SHP77 (cell line): ENCODE measurements around the gene BHLHE23.
A peak's percentile ranks its signal among the peaks of the same experiment; 100 is the strongest.

Experiments used
- DNase-seq, 2 experiments: peaks; one replicate each; lab custom pipeline; 2025; lab: John Stamatoyannopoulos, UW

Gene BHLHE23

DNA sequence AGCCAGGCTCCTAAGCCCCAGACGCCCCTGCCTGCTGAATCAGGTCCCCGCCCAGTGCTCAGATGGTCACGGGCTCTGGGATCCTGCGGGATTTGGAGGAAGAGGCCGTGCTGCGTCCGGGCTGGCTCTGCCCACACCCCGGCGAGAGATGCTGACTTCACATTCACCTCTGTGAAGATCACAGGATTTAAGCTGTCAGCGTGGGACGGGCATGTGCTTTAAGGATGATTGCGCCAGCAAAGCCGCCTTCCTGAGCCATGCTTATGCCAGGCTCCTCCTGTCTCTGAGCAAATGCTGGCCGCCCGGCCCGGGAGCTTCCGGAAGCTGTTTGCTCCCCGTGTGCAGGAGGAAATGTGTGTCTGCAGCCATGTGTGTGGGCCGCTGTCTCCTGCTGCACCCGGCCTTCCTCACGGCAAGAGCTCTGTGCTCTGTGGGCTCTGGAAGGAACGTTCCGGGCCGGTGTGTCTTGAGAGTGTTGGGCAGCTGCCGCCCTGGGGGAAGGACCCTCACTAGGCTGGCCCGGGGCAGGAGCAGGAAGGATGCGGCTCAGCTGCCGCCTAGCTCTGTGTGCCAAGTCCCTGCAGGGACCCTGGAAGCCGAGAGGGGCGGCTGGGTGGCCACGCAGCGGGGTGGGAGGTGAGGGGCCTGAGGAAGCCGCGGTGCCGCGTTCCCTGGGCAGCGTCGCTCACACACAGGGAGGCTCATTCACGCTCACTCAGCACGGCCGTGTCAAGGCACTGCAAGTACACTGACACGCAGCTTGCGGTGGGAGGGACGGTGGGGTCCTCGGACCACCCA is 19.0 kb upstream of the BHLHE23 start:
- DNase-seq: peak in 1 of 2 experiments; percentile 57

DNA sequence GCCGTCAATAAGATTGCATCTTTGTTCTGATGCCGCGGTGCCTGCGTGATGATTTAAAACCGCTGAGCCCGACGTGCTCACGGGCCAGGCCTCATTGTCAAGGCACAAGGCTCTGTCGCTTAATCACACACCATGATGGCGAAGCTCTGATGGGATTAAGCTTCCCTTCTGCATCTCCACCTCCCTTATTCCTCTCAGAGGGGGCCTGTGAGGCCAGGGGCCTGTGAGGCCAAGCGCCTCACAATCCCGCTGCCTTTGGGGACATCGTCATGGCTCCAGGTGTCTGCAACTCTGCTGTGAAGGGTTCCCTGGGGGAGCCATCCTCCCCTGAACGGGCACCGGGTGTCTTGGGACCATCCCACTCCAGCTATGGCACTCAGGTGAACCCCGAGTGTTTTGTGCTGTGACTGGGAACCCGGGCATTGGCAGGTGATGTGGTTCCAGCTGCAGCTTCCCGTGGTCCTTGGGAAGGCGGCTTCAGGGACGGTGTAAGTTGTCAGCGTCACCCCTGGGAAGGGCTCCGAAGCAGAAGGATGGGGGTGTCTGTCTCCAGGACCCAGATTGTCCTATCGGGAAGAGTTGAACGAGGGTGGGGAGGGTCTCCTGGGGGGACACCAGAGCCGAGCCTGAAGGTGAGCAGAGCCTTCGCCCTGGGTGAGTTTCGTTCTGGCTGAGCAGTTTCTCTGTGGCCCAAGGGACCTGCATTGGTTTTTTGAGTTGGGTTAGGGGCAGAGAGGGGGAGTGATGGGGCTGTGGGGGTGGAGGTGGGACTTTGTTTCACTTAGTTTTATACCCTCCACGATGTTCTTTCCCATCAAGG is 18.0 kb upstream of the BHLHE23 start:
- no peak for DNase-seq

DNA sequence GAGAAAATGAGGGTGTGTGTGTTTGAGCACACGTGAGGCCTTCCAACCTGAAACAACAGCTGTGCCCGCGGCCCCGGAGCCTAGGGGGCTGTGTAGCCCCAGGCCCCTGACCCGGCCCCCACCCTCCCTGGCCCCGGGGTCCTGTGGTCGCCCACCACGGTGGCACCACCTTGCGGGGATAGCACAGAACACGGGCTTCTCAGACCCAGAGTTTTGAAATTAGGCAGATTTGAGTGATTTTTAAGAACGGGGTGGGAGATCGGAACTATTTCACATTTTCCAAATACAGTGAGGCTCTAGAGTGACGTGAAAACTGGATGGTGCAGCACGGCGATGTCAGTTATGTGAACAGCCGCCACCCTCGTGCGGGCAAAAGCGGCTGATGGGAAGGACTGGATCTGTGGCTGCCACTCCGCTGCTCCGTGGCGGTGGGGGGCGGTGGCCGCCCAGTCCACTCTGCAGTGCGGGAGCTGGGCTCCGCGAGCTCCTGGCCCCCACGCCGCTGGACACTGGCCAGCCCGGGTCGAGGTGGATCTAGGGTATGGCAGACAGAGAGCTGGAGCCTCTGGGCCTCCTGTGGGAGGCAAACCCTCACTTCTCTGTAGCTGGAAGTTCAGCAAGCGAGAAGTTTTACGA is 17.3 kb upstream of the BHLHE23 start:
- no peak for DNase-seq

DNA sequence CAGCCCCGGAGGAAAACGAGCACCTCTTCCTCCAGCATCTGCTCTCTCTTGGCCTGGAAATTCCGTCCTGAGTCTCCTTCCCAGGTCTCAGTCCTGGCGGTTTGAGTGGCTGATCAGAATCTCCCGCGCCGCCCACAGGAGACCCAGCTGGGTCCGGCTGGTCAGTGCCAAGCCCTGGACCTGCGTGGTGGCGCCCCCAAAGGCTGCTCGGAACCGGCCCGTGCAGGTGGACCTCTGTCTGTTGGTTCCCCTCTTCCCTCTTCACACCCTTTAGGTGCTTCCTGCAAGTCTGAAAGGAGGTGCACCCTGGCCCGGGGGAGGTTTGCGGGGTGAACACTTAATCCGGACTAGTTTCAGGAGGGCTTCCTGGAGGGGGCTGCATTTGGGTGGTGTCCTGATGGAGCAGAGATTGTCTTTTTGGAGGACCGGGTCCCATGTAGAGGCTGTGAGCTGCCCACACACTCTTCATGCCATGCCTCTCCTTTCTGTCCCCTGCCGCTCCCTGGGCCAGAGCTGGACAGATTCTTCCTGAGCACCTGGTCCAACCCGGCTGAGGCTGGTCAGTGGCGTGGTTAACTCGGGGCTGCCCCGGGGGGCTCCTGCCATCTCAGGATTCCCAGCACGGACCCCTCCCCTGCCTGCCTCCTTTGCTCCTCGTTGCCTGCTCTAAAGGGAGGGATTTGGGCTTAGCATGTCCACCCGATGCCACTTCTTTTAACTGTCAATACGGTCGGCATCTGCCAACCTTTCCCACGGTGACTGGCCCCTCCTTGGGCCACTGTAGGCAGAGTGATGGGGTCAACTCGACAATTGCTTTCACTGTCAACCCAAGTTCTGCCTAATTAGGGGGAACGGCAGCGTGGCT is 16.5 kb upstream of the BHLHE23 start:
- DNase-seq: no peak

DNA sequence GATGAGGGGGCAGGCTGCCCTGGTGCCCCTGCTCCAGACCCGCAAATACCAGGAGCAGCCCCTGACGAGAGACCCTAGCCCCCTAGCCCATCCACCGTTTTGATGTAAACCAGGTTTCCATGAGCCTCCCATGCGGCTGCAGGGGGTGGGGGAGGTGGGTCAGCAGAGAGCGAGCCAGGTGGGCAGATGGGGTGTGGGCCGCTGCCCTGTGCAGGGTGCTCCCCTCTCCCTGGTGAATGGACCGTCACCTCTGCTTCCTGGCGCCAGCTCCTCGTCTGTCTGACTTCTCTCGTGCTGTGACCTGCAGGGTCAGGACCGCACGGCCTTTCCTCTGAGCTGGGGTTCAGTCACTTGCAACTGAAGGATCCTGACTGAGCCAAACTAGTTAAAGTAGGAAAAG is 15.7 kb upstream of the BHLHE23 start:
- DNase-seq: no peak

DNA sequence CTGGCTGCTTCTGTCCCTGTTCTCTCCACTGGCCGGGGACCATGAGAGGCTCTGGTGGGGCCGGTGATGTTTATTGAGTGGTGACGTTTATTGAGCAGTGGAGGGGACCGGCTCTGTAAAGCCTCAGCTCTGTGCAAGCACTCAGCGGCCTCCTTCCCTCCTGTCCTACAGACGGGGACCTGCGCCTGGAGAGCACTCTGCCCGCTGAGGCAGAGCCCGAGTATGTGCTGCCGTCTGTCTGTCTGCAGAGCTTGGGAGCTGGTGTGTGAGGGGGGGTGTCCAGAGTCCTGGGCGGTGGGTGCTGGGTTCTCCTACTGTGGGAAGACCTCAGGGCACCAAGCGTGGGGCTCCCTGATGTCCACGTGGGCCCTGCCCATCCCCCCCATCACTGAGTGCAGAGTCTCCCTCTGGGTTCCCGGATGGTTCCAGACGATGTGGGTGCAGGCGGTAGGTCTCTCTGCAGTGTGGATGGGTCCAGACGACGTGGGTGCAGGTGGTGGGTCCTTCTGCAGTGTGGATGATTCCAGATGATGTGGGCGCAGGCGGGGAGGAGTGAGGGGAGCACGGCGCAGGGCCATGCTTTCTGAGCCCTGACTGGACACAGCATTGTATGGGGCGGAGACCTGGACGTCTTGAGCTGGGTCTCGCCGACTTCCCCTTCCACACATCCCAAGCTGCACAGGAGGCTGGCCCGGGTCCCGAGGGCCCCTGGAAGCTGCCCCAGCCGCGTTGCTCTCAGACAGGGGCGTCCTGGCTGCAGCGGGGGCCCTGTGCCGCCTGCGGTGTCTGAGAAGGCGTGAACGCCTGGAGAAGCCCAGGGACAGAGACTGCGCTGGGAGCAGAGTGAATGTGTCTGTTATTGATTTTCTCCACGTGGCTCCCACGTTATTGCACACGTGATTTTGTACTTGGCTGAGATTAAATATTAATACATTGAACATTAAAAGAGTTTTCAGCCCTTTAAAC is 14.9 kb upstream of the BHLHE23 start:
- no peak for DNase-seq

DNA sequence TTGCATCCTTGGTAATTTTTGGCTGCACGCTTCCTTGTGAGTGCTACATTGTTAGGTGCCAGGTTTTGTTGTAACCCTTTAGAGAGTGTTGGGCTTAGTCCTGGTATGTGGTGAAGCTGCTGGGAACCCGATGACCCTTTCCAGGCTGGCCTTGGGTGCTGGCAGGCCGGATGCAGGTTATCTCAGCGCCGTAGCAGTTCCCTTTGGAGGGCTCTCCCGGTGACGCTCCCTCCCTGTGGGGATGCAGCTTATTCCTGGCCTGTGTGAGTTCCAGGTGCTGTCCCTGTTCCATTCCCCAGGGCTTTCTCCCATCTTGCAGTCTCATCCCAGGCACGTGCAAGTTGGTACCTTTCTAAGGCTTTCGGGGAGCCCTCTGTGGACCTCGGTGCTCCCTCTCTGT is 13.9 kb upstream of the BHLHE23 start:
- DNase-seq: no peak

DNA sequence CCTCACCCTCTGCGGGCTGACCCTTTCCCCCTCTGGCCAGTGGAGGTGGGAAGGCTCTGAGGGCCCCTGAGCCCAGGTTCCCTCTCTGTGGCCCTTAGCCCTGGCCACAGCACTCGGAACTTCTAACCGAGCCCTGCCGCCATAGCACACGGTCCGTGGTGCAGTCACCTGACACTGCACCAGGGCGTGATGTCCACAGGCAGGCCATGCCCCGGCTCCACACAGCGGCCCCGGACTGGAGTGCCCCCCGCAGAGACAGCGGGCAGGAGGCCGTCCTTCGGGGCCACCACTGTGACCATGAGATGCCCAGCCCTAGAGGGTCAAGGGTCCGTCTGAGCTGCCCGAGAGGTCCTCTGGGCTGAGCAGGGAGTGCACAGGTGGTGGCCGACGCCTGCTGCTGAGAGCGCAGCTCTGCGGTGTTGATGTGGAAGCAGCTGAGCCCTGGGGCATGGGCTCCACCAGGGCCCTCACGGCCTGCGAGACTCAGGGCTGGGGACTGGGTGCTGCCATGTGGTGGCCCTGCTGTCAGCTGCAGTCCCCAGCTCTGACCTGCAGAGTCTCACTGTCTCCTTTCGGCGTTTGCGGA is 11.2 kb upstream of the BHLHE23 start:
- no peak for DNase-seq

DNA sequence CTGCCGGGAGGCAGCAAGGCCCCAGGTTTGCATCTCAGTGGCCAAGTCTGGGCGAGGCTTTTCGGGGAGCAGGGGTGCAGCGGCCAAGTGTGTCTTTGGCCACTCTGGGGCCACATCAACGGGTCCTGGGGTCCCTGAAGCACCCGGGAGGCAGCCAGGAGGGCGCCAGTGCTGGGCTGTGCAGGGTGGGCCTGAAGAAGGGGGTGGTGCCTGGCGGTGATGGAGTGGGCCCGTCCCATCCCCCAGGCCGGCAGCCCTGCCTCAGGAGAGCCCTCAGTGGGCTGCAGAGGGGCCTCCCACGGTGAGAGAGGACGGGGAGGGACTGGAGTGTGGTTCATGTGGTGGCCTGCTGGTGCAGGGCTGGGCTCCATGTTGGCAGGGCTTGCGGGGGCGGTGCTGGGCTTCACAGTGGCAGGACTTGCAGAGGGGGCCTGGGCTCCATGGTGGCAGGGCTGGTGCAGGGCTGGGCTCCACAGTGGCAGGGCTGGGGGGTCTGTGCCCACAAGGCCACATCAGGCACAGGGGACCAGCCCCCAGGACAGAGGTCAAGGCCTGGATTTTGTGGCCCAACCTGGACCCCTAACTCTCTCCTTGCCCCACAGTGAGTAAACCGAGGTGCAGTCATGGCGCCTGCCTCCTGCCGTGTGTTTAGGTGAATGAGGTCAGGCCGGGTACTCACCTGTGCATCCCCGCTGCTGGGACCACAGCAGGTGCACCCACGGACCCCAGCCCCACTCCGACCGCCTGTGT is 10.5 kb upstream of the BHLHE23 start:
- no peak for DNase-seq

DNA sequence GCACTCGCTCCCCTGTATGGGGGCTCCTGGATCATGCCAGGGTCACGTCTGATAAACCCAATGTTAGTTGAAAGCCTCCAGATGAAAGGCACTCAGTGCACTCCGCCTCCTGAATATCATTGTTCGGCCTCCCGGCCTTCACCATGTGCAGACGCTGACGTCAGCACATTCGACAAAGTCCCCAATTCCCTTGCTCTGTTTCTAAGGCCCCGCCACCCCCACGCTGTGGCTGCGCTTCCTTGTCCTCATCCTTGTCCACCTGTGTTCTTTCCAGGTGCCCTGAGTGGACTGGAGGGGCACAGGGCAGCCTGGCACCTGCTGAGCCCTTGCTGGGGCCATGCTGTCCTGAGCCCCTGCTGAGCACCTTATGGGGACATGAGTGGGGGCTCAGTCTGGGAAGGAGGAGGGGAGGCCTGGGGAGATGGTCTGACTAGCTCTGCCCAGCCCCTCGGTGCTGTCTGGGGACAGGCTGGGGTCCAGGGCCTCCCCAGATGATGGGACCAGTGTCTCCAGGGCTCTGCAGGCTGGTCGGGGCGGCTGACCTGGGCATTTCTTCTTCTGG is 9.8 kb upstream of the BHLHE23 start:
- no peak for DNase-seq

DNA sequence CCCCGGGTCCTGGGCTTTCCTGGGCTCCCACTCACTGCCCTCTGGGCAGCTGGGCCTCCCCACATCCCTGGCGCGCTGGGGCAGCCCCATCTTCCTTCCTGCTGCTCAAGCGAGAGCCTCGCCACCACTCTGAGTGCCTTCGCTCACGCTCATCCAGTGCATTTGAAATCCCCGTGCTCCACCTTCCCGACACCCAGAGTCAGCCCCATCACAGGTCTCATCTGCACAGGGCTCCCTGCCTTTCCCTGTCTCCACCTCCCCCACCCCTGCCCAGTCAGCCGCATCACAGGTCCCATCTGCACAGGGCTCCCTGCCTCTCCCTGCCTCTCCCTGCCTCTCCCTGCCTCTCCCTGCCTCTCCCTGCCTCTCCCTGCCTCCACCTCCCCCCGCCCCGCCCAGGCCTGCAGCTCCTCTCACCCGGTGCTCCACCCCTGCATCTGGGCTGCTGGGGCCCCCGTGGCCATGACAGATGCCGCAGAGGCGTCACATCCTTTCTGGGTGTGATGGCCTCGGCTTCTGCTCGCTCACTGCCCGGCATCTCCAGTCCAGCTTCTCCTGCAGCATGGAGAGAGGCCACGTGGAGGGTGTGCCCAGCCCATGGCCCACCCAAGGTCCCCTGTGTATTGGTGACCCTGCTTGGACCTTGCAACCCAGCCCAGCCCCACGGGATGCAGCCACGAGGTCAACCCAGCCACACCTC is 9.0 kb upstream of the BHLHE23 start:
- DNase-seq: no peak

DNA sequence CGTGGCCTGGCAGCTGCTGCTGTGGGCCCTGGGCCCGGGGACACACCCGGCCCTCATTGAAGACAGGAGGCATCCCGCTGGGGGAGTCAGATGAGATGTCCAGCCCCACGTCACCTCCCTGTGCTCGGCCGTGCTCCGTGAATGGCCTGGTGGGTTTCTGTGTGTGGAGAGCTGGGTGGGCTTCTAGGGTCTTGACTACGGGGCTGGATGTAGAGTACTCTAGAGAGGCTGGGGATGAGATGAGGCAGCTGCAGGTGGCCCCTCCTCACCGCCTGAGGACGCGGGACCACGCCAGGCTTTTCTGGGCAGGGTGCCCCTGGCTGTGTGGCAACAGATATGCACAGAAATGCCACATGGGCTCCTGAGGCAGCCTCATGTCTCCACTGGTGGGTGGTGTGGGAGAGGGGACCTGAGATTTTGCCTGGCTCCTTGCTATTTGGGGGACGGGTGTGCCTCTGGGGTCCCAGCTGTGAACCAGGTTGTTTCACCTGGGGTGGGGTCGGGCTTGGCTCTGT is 8.4 kb upstream of the BHLHE23 start:
- DNase-seq: no peak

DNA sequence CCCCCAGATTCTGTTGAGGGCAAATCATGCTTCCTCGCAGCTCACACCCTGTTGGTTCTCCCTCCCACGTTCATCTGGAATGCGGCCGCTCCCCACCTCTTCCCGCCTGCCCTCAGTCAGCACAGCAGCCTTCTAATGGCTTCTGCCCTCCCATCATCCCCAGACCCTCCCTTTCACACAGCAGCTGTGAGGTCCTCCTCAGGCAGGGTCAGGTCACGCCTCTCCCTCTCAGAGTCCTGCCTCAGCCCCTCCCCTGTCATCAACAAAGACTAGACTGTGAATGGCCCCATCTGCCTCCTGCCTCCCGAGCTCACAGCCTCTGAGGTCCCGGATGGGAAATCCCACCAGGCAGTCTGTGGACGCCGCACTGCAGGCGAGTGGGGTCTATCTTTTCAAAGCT is 7.9 kb upstream of the BHLHE23 start:
- peak in 1 of 2 experiments; percentile 48 for DNase-seq

DNA sequence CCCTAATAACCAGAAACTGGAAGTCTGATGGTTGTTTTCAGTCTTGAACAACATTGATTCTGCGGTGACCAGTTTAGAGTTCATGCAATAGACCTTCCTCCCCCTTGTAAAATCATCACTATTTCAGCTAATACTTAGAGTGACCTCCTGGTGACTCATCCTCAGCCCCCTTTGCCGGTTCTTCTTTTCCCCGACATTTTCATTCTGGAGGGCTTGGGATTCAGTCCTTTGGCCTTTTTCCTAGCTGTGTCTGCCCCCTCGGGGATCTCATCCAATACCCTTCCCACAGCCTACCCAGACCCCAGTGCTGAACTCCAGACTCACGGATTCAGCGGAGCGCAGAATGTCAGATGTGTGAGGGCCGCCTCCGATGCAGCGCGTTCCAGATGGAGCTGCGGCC is 7.5 kb upstream of the BHLHE23 start:
- no peak for DNase-seq

DNA sequence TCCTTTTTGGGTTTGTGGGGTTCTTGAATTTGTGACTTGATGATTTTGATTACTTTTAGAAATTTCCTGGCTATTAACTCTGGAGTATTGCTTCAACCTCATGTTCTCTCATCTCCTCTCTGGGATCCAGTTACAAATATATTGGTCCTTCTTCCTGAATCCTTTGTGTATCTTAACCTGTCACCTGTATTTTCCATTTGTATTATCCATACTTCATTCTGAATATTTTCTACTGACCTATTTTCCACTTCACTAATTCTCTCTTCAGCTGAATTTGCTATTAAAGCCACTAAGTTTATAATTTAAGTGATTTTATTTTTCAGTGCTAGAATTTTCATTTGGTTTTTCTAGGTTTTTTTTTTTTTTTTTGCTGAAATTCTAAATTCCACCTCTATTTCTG is 6.4 kb upstream of the BHLHE23 start:
- DNase-seq: no peak

DNA sequence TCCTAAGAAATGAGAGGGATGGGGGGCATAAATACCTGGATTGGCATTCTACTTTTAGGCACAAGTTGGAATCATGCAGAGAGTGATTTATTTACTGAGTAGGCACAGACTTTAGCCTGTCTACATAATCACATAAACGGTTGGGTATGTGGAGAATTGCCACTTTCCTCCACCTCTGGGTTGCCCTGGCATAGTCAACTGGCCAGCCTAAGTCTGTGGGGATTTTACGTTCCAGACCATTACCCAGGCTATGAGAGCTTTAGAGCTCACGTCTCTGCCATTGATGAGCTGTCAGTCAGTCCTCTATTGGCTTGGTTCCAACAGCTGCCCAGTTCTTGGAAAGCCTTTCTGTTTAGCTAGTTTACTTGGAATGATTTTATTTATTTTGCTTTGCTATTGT is 5.0 kb upstream of the BHLHE23 start:
- peak in 1 of 2 experiments; percentile 35 for DNase-seq

DNA sequence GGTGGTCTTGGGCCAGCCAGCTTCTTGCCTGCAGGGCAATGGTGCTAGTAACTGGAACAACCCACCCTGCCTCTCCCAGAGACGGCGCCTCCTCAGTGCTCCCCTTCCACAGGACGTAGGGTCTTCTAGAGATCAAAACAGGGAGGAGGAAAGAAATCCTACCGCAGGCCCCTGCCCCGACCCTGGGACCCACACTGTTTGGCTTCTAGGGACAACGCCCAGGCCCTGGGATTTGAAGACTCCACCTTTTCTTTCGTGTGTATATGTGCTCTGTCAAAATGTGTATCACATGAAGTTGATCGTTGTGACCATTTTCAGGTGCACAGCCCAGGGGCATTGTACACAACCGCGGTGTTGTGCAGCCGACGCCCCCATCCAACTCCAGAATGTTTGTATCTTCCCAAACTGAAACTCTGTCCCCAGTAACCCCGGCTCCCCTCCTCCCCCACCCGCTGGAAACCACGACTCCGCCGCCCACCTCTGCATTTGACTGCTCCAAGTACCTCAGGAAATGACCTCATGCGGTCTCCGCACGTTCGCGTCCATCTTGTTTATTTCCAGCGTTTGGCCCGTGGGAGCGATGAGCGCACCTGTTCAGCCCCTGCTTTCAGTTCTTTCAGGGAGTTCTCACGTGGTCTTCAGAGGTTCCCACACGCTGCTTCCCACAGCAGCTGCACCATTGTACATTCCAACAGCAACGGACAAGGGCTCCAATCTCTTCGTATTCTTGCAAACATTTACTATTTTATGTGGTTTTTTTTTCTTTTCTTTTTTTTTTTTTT is 3.4 kb upstream of the BHLHE23 start:
- DNase-seq: peak; percentile 69 to 76
